Uterus (tissue), 2 donors: Measurements from ENCODE around the gene SPATA31D1.

Source experiments
- POLR2A ChIP-seq, 2 donors: fragments of 450-650 bp; IDR thresholded peaks; one replicate each; pipeline ENCODE4 v1.6.1; 2016; ENCODE audit warnings: antibody characterized with exemption in 2 of 2, mild to moderate bottlenecking in 1 of 2, moderate library complexity in 1 of 2
- TF ChIP-seq, protein P1 (sequence below), 4 experiments: fragments of 200-600 bp in 2 of 4; fragments of 450-650 bp in 2 of 4; sonication (generic) in 2 of 4; IDR thresholded peaks; one replicate each; pipeline ENCODE4 v1.5.1; 2016 to 2019; ENCODE audit warnings: antibody characterized with exemption in 4 of 4, mild to moderate bottlenecking in 2 of 4, moderate library complexity in 1 of 4

DNA sequence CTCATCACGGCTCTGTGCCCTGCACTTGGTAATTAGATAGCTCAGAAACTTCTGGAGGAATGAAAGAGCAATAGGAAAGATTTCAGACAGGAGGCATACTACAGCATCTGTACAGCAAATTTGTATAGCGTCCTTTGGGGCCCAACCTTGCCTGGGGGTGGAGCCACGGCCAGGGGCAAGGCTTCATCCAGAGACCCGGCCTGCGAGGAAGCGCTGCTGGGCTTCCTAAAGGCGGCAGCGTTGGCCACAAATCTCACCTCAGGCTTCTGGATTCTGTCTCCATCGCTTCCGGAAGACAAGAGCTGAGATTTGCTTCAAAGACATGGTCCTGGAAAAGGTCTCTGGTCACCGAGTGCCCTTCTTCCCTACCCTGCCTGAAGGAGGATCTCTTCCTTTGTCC lies 12.2 kb upstream of the SPATA31D1 start:
- TF ChIP-seq, protein P1, sequence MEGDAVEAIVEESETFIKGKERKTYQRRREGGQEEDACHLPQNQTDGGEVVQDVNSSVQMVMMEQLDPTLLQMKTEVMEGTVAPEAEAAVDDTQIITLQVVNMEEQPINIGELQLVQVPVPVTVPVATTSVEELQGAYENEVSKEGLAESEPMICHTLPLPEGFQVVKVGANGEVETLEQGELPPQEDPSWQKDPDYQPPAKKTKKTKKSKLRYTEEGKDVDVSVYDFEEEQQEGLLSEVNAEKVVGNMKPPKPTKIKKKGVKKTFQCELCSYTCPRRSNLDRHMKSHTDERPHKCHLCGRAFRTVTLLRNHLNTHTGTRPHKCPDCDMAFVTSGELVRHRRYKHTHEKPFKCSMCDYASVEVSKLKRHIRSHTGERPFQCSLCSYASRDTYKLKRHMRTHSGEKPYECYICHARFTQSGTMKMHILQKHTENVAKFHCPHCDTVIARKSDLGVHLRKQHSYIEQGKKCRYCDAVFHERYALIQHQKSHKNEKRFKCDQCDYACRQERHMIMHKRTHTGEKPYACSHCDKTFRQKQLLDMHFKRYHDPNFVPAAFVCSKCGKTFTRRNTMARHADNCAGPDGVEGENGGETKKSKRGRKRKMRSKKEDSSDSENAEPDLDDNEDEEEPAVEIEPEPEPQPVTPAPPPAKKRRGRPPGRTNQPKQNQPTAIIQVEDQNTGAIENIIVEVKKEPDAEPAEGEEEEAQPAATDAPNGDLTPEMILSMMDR (IDR thresholded peaks at IDR 0.05) = no peak
- TF ChIP-seq POLR2A (IDR thresholded peaks at IDR 0.05) = no peak
